ENCODE measurements around the gene RABIF.
A peak's percentile ranks its signal among the peaks of the same experiment; 100 is the strongest.
"Not testable (repeated sequence)": the region's sequence is repeated elsewhere in the genome, so short reads cannot be mapped to it uniquely, and the experiment has no call there.

RABIF gene

GRCh38 chr1:202888531-202889360, at the start of gene RABIF:
Gene RABIF (minus strand): TSS chr1:202889149. CDS start chr1:202889098, 51 bp downstream.
- DNase-seq, result peak; percentile 92

- no peak for DNase-seq
Observed at GRCh38 chr1:202938287-202938925, 49.5 kb upstream of the RABIF start.

DNA sequence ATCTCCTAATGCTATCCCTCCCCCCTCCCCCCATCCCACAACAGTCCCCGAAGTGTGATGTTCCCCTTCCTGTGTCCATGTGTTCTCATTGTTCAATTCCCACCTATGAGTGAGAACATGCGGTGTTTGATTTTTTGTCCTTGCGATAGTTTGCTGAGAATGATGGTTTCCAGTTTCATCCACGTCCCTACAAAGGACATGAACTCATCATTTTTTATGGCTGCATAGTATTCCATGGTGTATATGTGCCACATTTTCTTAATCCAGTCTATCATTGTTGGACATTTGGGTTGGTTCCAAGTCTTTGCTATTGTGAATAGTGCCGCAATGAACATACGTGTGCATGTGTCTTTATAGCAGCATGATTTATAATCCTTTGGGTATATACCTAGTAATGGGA, 47.5 kb upstream of the RABIF start:
- DNase-seq, result not testable (repeated sequence)

- no peak for DNase-seq
Observed at GRCh38 chr1:202935844-202936243, 46.9 kb upstream of the RABIF start.

DNA sequence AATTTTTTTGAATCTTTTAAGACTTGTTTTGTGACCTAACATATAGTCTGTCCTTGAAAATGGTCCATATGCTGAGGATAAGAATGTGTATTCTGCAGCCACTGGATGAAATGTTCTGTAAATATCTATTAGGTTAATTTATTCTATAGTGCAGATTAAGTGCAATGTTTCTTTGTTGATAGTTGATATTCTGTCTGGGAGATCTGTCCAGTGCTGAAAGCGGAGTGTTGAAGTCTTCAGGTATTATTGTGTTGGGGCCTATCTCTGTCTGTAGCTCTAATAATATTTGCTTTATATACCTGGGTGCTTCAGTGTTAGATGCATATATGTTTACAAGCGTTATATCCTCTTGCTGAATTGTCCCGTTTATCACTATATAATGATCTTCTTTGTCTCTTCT, 45.8 kb upstream of the RABIF start:
- no peak for DNase-seq

DNA sequence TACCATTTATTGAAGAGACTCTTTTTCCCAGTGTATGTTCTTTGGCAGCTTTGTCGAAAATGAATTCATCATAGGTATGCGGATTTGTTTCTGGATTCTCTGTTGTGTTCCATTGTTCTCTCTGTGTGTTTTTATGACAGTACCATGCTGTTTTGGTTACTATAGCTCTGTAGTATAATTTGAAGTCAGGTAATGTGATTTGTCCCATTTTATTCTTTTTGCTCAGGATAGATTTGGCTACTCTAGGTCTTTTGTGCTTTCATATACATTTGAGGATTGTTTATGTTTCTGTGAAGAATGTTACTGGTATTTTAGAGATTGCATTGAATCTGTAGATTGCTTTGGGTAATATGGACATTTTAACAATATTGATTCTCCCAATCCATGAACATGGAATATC, 43.5 kb upstream of the RABIF start:
- DNase-seq, result no peak

GRCh38 chr1:202926581-202927491, 37.9 kb upstream of the RABIF start, which contains the start of gene KLHL12:
Gene KLHL12 (minus strand): TSS chr1:202927234. CDS start chr1:202925162, 2,072 bp downstream.
- DNase-seq, result peak; percentile 83

DNA sequence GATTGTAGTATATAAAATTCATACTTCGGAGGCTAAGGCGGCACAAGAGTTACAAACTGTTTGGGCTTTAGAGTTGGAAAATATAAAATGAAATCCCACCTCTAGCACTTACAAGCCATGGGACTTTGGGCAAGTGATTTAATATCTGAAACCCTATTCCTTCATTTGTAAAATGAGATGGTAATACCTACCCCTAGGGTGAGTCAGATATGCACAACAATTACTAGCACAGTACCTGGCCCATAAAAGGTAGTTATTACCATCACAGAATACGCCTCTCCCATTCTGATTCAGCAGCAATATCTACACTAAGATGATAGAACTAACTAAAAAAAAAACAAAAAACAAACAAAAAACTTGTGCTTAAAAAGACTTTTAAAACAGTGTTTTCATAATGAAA, 34.6 kb upstream of the RABIF start:
- DNase-seq, result no peak

DNA sequence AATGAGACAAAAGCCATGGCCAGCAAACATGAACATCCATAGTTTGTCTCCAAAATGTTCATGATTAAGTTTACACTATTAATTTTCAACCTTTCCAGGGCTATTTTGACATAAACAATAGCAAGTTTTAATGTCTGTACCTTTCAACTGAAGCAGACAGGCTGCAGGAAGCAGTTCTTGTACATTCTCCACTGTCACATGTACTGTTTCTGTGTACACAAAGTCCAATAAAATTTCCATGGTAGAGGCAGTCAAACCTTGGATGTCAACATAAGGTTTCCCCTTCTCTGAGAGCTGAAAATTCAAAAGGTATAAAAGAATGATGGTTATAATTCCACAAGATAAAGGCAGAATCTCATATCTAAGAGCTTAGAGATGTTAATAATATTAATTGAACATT, 30.7 kb upstream of the RABIF start:
- DNase-seq, result no peak

- DNase-seq, result no peak
Observed at GRCh38 chr1:202915146-202915545, 26.2 kb upstream of the RABIF start.

DNA sequence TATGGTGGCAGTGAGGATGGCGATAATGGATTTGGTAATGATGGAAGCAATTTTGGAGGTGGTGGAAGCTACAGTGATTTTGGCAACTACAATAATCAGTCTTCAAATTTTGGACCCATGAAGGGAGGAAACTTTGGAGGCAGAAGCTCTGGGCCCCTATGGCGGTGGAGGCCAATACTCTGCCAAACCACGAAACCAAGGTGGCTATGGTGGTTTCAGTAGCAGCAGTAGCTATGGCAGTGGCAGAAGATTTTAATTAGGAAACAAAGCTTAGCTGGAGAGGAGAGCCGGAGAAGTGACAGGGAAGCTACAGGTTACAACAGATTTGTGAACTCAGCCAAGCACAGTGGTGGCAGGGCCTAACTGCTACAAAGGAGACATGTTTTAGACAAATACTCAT, 23.5 kb upstream of the RABIF start:
- DNase-seq, result not testable (repeated sequence)

GRCh38 chr1:202909494-202909893, 20.5 kb upstream of the RABIF start:
- no peak for DNase-seq

- DNase-seq, result no peak
Observed at GRCh38 chr1:202908998-202909397, 20.0 kb upstream of the RABIF start.

DNA sequence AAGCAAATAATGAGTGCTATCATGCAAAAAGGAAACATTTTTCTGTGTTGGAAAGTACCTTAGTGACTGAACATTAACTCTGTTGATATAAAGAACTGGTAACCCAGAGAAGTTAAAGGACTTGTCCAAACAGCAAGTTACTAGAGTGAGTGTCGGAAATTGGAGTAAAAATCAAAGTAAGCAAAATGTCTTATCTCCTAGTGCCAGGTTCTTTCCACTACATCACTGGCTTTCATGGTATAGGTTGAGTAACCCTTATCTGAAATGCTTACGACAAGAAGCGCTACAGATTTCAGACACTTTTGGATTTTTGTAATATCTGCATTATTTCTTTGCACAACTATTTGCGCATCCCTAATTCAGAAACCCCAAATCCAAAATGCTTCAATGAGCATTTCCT, 16.4 kb upstream of the RABIF start:
- DNase-seq, result no peak

DNA sequence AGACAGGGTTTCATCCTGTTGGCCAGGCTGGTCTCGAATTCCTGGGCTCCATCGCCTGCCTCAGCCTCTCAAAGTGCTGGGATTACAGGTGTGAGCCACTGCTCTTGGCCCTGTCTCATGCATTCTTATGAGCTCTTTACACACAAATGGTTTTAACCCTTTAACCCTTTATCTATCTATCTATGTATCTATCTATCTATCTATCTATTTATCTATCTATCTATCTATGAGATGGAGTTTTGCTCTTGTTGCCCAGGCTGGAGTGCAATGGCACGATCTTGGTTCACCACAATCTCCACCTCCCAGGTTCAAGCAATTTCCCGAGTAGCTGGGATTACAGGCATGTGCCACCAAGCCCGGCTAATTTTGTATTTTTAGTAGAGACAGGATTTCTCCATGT, 14.9 kb upstream of the RABIF start:
- not testable (repeated sequence) for DNase-seq

DNA sequence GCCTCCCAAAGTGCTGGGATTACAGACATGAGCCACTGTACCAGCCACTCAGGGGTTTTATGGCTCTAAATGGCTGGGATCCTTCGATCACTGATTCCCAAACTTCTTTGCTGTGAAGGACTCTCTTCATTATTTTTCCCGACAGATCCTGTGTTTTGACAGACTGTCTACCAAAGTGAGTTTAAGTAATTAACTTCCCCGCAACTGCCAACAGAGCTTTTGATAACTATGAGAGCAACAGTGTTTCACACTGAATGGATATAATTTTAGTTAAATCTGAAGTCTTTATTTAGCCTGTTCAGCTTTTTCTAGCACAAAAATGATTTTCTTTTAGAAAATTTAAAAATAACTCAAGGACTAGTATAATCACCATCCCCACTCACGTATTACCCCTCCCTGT, 12.6 kb upstream of the RABIF start:
- DNase-seq, result no peak

- no peak for DNase-seq
Observed at GRCh38 chr1:202892501-202892900, 3.6 kb upstream of the RABIF start.

DNA sequence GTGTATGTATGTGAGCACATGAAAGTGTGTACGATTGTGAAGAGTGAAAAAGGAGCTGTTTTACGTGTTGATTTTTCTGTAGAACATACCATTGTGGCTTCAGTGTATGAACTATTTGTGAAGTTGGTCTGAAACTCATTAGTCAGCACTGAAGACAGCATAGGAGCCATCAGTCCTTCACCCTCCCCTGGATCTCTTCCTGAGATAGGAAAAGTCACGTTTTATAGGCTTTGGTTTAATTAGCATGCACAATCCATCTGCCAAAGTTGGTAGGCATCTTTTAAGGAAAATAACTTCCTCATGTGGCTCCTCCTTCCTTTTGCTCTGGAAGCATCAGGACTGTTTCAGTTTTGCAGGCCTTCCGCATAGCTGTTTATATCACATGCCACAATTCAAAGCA, 1.4 kb upstream of the RABIF start:
- DNase-seq, result no peak

GRCh38 chr1:202888221-202888530, 773 bp downstream of the RABIF start:
- peak; percentile 25 for DNase-seq

- no peak for DNase-seq
Observed at GRCh38 chr1:202880961-202881460, 7.9 kb downstream of the RABIF start.

DNA sequence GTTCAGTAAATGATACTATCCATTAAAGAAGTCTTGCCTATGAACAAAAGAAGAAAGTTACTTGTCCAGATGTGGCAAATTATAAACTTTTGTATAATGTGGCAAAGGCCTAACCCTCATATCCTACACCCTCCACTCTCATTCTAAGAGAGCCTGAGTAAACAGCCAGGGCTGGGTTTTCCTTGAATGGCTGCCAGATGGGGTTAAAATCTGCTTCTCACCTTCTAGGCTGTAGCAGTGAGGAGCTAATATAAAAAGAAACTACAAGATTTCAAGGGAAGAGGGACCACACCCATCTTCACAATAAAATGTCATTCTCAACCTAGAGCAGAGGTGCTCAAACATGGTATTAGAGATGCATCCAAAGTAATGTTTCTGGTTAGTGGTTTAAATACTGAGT, 8.9 kb downstream of the RABIF start:
- no peak for DNase-seq

DNA sequence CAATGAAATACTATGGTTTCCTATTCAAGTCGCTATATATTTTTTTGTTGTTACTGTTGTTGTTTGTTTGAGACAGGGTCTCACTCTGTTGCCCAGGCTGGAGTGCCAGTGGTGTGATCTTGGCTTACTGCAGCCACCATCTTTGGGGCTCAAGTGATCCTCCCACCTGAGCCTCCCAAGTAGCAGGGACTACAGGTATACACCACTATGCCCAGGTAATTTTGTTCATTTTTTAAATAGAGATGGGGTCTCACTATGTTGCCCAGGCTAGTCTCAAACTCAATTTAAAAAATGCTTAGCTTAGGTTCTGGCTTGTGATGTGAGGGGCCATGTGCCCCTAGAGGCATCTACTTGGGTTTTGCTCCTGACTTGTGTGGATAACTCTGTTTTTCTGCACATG, 9.8 kb downstream of the RABIF start:
- no peak for DNase-seq

DNA sequence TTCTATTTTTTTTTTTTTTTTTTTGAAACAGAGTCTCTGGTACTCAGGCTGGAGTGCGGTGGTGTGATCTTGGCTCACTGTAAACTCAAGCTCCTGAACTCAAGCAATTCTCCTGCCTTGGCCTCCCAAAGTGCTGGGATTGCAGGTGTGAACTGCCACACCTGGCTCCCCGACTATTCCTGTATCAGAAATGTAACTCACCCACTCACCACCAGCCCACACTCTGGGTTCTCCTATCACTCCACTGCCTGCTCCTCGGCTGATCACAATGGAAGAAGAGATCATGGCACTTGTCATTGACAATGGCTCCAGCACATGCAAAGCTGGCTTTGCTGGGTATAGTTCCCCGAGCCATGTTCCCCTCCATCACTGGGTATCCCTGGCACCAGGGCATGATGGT, 15.9 kb downstream of the RABIF start:
- no peak for DNase-seq

Measured in NCI-H748 treated with DMSO at 0.1 percent for 48 hours (cell line).